OCI-LY1 (cell line): ENCODE data around the gene CWH43.

Experiments used
- EZH2 ChIP-seq: fragments of 200-600 bp; sonication (generic), shearing (Covaris generic); IDR thresholded peaks from 2 replicates; pipeline ENCODE4 v1.8.0; 2017; ENCODE audit warnings: borderline replicate concordance, mixed run types, mild to moderate bottlenecking, antibody characterized with exemption, low read length, moderate library complexity, mixed read lengths
- TF ChIP-seq, protein P1 (sequence below): fragments of 200-600 bp; sonication (generic), shearing (Covaris generic); IDR thresholded peaks from 2 replicates; pipeline ENCODE4 v1.5.1; 2017; ENCODE audit warnings: mild to moderate bottlenecking, antibody characterized with exemption, low read length, moderate library complexity, mixed read lengths

- TF ChIP-seq, protein P1, sequence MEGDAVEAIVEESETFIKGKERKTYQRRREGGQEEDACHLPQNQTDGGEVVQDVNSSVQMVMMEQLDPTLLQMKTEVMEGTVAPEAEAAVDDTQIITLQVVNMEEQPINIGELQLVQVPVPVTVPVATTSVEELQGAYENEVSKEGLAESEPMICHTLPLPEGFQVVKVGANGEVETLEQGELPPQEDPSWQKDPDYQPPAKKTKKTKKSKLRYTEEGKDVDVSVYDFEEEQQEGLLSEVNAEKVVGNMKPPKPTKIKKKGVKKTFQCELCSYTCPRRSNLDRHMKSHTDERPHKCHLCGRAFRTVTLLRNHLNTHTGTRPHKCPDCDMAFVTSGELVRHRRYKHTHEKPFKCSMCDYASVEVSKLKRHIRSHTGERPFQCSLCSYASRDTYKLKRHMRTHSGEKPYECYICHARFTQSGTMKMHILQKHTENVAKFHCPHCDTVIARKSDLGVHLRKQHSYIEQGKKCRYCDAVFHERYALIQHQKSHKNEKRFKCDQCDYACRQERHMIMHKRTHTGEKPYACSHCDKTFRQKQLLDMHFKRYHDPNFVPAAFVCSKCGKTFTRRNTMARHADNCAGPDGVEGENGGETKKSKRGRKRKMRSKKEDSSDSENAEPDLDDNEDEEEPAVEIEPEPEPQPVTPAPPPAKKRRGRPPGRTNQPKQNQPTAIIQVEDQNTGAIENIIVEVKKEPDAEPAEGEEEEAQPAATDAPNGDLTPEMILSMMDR, result no peak
- TF ChIP-seq EZH2, result no peak
Measured at GRCh38 chr4:48937033-48937432, 49.0 kb upstream of the CWH43 start.
